OCI-LY7 (cell line): ENCODE data around the gene STN1. TPM values are rescaled to one million over a fixed set of nuclear protein-coding genes. Genes with fewer than 3 reads are reported as not detected.
A peak's percentile ranks its signal among the peaks of the same experiment; 100 is the strongest.

ENCODE experiments used
- BruUV-seq: library from RNA; stranded (reverse); fragments of 400-500 nt; replicated peaks from 2 replicates; lab custom pipeline; 2021; lab: Mats Ljungman, UMichigan
- CTCF ChIA-PET: fragments of 300-600 bp; sonication (Branson Sonifier 250); formaldehyde crosslinking; loops from one replicate; lab custom pipeline; 2022; ENCODE audit warnings: antibody characterized with exemption; ENCODE audit not compliant: unreplicated experiment; lab: Charles Lee
- POLR2A ChIA-PET: fragments of 300-600 bp; sonication (Branson Sonifier 250); formaldehyde crosslinking; loops from one replicate; lab custom pipeline; 2022; ENCODE audit warnings: antibody characterized with exemption; lab: Charles Lee
- DNase-seq: peaks from one replicate; pipeline ENCODE4 v3.0.0-alpha.2; 2015; ENCODE audit warnings: low spot score
- H2AFZ ChIP-seq: fragments of 200-600 bp; sonication (generic), shearing (Covaris generic); 2 replicates; pipeline ENCODE4 v1.6.1; 2014; ENCODE audit warnings: mild to moderate bottlenecking, antibody characterized with exemption, low read length, moderate library complexity
- H3K27ac ChIP-seq: fragments of 200-600 bp; sonication (generic); 2 replicates; pipeline ENCODE4 v1.5.1; 2014; ENCODE audit warnings: mixed run types, low read depth, mild to moderate bottlenecking, moderate library complexity, low read length, inconsistent platforms; ENCODE audit not compliant: poor library complexity, severe bottlenecking
- H3K36me3 ChIP-seq: fragments of 200-600 bp; sonication (generic); 2 replicates; pipeline ENCODE4 v1.6.1; 2014; ENCODE audit warnings: mild to moderate bottlenecking, antibody characterized with exemption, low read length, moderate library complexity, mixed read lengths; ENCODE audit not compliant: insufficient read depth
- H3K4me1 ChIP-seq: fragments of 200-600 bp; sonication (generic); 2 replicates; pipeline ENCODE4 v1.5.1; 2014; ENCODE audit warnings: mild to moderate bottlenecking, low read length; ENCODE audit not compliant: insufficient read depth, poor library complexity, severe bottlenecking
- H3K4me2 ChIP-seq: fragments of 200-600 bp; sonication (generic); 2 replicates; pipeline ENCODE4 v1.6.1; 2014; ENCODE audit warnings: mild to moderate bottlenecking, low read length
- H3K4me3 ChIP-seq: fragments of 200-600 bp; sonication (generic); 2 replicates; pipeline ENCODE4 v1.5.1; 2014; ENCODE audit warnings: mild to moderate bottlenecking, low read depth, low read length; ENCODE audit not compliant: poor library complexity, severe bottlenecking
- H3K79me2 ChIP-seq: fragments of 200-600 bp; sonication (generic); 2 replicates; pipeline ENCODE4 v1.6.1; 2016; ENCODE audit warnings: low read depth, mild to moderate bottlenecking, low read length, moderate library complexity, mixed read lengths; ENCODE audit not compliant: insufficient read depth
- H3K9me2 ChIP-seq: fragments of 200-600 bp; sonication (generic); 2 replicates; pipeline ENCODE4 v1.6.1; 2016; ENCODE audit warnings: mild to moderate bottlenecking, low read length, mixed read lengths; ENCODE audit not compliant: insufficient read depth
- H3K9me3 ChIP-seq: fragments of 200-600 bp; sonication (generic); 2 replicates; pipeline ENCODE4 v1.6.1; 2014; ENCODE audit warnings: mild to moderate bottlenecking, mixed run types, low read length, mixed read lengths
- H4K20me1 ChIP-seq: fragments of 200-600 bp; sonication (generic); 2 replicates; pipeline ENCODE4 v1.6.1; 2014; ENCODE audit warnings: mild to moderate bottlenecking, antibody characterized with exemption, low read length, moderate library complexity, mixed read lengths; ENCODE audit not compliant: insufficient read depth
- EZH2phosphoT487 ChIP-seq: fragments of 200-600 bp; sonication (generic); IDR thresholded peaks from 2 replicates; pipeline ENCODE4 v1.6.1; 2018; ENCODE audit warnings: low read depth, borderline replicate concordance, mild to moderate bottlenecking, mixed run types, antibody characterized with exemption, low read length, moderate library complexity, mixed read lengths
- intact Hi-C: fragments of 100-400 bp; cut with micrococcal nuclease; formaldehyde crosslinking; loops from one replicate; pipeline ENCODE4 v1.10.0; 2022; ENCODE audit not compliant: unreplicated experiment
- total RNA-seq, 2 experiments: library from RNA; depleted of rRNA in 1 of 2; stranded (reverse); fragments of >200 nt in 1 of 2; shearing (Covaris generic) in 1 of 2; gene quantifications; 2 replicates each; pipeline ENCODE4 v1.2.3, GENCODE V29; 2014 to 2022
- TF ChIP-seq, protein P1 (sequence below): fragments of 200-600 bp; sonication (generic); conservative IDR thresholded peaks from 2 replicates; pipeline ENCODE4 v1.5.1; 2014; ENCODE audit warnings: mild to moderate bottlenecking, antibody characterized with exemption, low read length, moderate library complexity, mixed read lengths

STN1 gene
- total RNA-seq, 2 experiments from 2014 or later = 19.5 to 24.5 TPM

DNA sequence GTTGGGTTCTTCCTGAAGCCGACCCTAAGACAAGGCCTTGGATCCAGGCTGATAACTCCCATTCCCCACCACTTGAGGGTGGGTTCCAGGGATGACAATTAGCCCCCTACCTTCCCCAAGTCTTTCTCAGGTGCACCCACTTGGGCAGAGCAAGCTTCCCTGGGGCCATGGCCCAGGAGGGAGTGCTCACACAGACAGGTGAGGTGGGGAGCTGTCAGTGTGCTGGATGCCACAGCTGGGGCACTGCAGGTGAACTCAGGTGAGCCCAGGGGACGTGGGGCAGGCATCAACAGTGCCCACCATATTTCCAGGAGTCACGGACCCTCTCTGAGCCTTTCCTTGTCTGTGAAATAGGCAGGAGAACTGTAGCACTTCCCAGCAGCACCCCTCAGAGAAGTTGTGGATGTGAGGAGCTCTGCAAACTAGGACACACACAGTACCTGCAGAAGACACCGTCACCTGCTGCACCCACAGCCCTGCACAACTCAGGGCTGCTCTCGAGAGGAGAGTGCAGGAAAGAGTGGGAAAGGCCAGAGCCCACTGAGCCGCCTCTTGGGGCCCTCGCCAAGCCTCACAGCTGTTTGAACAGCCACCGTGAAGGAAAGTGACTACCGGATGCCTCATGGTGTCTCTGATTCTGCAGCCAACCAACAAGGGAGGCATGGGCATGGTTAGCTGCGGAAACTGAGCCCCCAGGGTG is 80.5 kb downstream of the STN1 start:
- H4K20me1 ChIP-seq = no peaks in the 10 kb centered on the region
- intact Hi-C loops = no loop called here

DNA sequence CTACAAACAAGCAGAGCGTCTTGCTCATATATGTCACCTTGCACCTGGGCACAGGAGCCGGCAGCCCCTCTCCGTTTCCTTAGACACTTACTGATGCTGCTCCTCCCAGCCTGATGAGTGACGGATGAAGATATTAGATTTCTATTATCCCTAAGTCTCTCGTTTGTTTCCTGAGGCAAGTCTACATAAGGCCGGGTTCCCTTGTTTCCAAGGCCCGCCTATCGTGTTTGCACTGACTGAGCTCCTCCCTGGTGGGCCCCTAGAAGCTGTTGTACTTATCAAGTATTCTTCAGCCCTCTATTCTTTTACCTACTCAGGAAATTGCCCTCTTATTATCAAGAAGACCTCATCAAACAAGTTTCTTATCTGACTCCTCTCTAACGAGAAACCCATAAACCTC is 81.1 kb downstream of the STN1 start:
- ChIA-PET POLR2A (no interaction called here), CTCF (no interaction called here)
- peaks cover 56% of the 10 kb centered on the region for H3K4me1 ChIP-seq
- no peaks in the 10 kb centered on the region for H3K79me2 ChIP-seq
- intact Hi-C loops = no loop called here
- H3K9me3 ChIP-seq = peaks cover 7% of the 10 kb centered on the region; the same call in 1 of the 2 replicates
- no peaks in the 10 kb centered on the region for H3K9me2 ChIP-seq
- H3K4me3 ChIP-seq = no peak overlapping the region
- TF ChIP-seq, protein P1, sequence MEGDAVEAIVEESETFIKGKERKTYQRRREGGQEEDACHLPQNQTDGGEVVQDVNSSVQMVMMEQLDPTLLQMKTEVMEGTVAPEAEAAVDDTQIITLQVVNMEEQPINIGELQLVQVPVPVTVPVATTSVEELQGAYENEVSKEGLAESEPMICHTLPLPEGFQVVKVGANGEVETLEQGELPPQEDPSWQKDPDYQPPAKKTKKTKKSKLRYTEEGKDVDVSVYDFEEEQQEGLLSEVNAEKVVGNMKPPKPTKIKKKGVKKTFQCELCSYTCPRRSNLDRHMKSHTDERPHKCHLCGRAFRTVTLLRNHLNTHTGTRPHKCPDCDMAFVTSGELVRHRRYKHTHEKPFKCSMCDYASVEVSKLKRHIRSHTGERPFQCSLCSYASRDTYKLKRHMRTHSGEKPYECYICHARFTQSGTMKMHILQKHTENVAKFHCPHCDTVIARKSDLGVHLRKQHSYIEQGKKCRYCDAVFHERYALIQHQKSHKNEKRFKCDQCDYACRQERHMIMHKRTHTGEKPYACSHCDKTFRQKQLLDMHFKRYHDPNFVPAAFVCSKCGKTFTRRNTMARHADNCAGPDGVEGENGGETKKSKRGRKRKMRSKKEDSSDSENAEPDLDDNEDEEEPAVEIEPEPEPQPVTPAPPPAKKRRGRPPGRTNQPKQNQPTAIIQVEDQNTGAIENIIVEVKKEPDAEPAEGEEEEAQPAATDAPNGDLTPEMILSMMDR = no peak
- TF ChIP-seq EZH2phosphoT487 = no peak
- no peak overlapping the region; the same call in 1 of the 2 replicates for H2AFZ ChIP-seq
- no TSS peak for BruUV-seq
- no peak overlapping the region for H3K27ac ChIP-seq
- no peaks in the 10 kb centered on the region for H4K20me1 ChIP-seq
- DNase-seq = no peak
- no peak overlapping the region for H3K4me2 ChIP-seq
- H3K36me3 ChIP-seq = no peaks in the 10 kb centered on the region; the same call in 1 of the 2 replicates

More for the DNA sequence above, 80.5 kb downstream of the STN1 start:
- peaks cover 56% of the 10 kb centered on the region for H3K4me1 ChIP-seq
- no peaks in the 10 kb centered on the region for H3K79me2 ChIP-seq
- H3K4me2 ChIP-seq = peak overlapping the region; percentile 47
- DNase-seq = peak; percentile 70
- POLR2A ChIA-PET = no interaction called here
- peak overlapping the region; percentile 41; the same call in 1 of the 2 replicates for H2AFZ ChIP-seq
- TF ChIP-seq EZH2phosphoT487 = no peak
- no peaks in the 10 kb centered on the region; the same call in 1 of the 2 replicates for H3K36me3 ChIP-seq
- no peak overlapping the region for H3K4me3 ChIP-seq
- no TSS peak for BruUV-seq
- H3K9me2 ChIP-seq = no peaks in the 10 kb centered on the region
- H3K27ac ChIP-seq = peak overlapping the region; percentile 2
- CTCF ChIA-PET = interaction anchor here (0.6 kb wide), 1 partner anchor 27 kb away, joined by 3 read pairs; no protein-coding TSS in a partner anchor
- H3K9me3 ChIP-seq = peaks cover 7% of the 10 kb centered on the region; the same call in 1 of the 2 replicates

DNA sequence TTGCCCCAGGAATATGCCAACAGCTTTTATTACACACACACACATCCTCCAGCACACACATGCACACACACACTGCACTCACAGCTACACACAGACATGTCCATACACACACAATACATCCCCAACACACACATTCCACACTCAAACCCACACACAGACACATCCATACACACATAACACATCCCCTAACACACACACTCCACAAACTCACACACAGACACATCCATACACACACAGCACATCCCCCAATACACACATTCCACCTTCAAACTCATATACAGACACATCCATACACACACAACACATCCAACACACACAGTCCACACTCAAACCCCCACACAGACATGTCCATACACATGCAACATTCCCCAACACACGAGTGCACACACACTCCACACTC is 81.7 kb downstream of the STN1 start:
- DNase-seq = no peak
- intact Hi-C loops = no loop called here
- ChIA-PET POLR2A (no interaction called here), CTCF (no interaction called here)
- H3K27ac ChIP-seq = no peak overlapping the region
- peaks cover 7% of the 10 kb centered on the region; the same call in 1 of the 2 replicates for H3K9me3 ChIP-seq
- no peaks in the 10 kb centered on the region; the same call in 1 of the 2 replicates for H3K36me3 ChIP-seq
- H2AFZ ChIP-seq = no peak overlapping the region
- no peaks in the 10 kb centered on the region for H3K79me2 ChIP-seq
- H3K4me1 ChIP-seq = peaks cover 56% of the 10 kb centered on the region
- H3K9me2 ChIP-seq = no peaks in the 10 kb centered on the region
- no peak overlapping the region for H3K4me3 ChIP-seq
- no peaks in the 10 kb centered on the region for H4K20me1 ChIP-seq
- H3K4me2 ChIP-seq = no peak overlapping the region
- BruUV-seq = no TSS peak
- TF ChIP-seq, protein P1 = no peak
- no peak for TF ChIP-seq EZH2phosphoT487
